H1 (cell line): Measurements from ENCODE around the gene LCLAT1. TPM values are rescaled to one million over a fixed set of nuclear protein-coding genes. Genes with fewer than 3 reads are reported as not detected.

Source experiments
- CEBPB ChIP-seq: IDR thresholded peaks from 2 replicates; pipeline ENCODE4 v1.6.1; 2012; ENCODE audit warnings: low read depth, low read length
- CREB1 ChIP-seq: IDR thresholded peaks from 2 replicates; pipeline ENCODE4 v1.6.1; 2012; ENCODE audit warnings: inconsistent platforms
- GTF2F1 ChIP-seq: IDR thresholded peaks from 2 replicates; pipeline ENCODE4 v1.6.1; 2012; ENCODE audit warnings: low read depth, low read length, improper control_type of control experiment, borderline replicate concordance
- HDAC6 ChIP-seq: IDR thresholded peaks from one replicate; pipeline ENCODE4 v1.7.1; 2012; ENCODE audit warnings: low read depth, mild to moderate bottlenecking, inconsistent platforms, low read length, moderate library complexity
- MAFK ChIP-seq: IDR thresholded peaks from 2 replicates; pipeline ENCODE4 v1.6.1; 2012; ENCODE audit warnings: low read depth, mild to moderate bottlenecking, improper control_type of control experiment, low read length
- PHF8 ChIP-seq: fragments of 200-600 bp; sonication (generic); conservative IDR thresholded peaks from 2 replicates; pipeline ENCODE4 v1.7.1; 2012; ENCODE audit warnings: low read depth, mild to moderate bottlenecking, inconsistent platforms, low read length, moderate library complexity
- RBBP5 ChIP-seq: IDR thresholded peaks from 2 replicates; pipeline ENCODE4 v1.7.1; 2012; ENCODE audit warnings: low read depth, mild to moderate bottlenecking, inconsistent platforms, low read length, moderate library complexity, borderline replicate concordance
- RFX5 ChIP-seq: IDR thresholded peaks from 2 replicates; pipeline ENCODE4 v1.6.1; 2011; ENCODE audit warnings: low read depth, low read length, improper control_type of control experiment, borderline replicate concordance
- TAF1 ChIP-seq: IDR thresholded peaks from 2 replicates; pipeline ENCODE4 v1.6.1; 2011; ENCODE audit warnings: mild to moderate bottlenecking, low read depth, low read length
- polyA plus RNA-seq, 7 experiments: library from polyadenylated mRNA; depleted of rRNA in 3 of 7; stranded (reverse) in 5 of 7; unstranded in 2 of 7; fragments of >200 nt in 5 of 7; fragments of 200-250 nt in 2 of 7; gene quantifications; 1 replicate in 5 of 7; 2 replicates in 1 of 7; 4 replicates in 1 of 7; pipeline versions ENCODE4 v1.2.1 to v1.2.3, GENCODE V29; 2011 to 2013; ENCODE audit warnings: missing spikeins in 2 of 7, mixed read lengths in 2 of 7
- total RNA-seq: library from RNA; stranded (reverse); fragmentation: NEBNext Ultra II Directional; extraction: Animal tissue kit (Norgen Biotek cat#: 25700); gene quantifications from 2 replicates; pipeline ENCODE4 v1.2.1, GENCODE V29; 2021
- TF ChIP-seq, protein P1 (sequence below): IDR thresholded peaks from 2 replicates; pipeline ENCODE4 v1.6.1; 2012; ENCODE audit warnings: low read length, inconsistent platforms

LCLAT1 gene
- total and polyA plus RNA-seq, 2 of the 8 experiments (the other 6 are each of a cell fraction or from before 2014, with no cell fraction given): 7.6 to 22.0 TPM

DNA sequence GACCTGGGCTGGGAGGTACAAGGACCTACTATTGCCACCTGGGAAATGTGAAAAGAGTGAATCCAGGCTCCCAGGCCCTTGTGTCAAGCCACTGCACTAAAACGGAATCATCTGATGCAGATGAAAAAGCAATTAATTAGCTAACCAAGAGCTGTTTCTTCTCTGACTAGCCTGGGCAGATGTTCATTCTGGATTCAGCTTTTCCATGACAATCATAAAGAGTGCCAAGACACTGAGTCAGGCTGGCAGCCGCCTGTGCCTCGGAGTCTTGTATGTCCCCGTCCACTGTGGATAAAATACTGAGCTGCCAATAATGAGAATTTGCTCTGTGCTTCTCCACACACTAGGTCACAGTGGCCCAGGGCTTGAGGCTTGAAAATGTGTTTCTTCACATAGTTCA lies 21.7 kb upstream of the LCLAT1 start (continued):
- TF ChIP-seq HDAC6 (no peak), PHF8 (no peak), CEBPB (no peak), RFX5 (no peak), RBBP5 (no peak), CREB1 (no peak), GTF2F1 (no peak), MAFK (no peak), TAF1 (no peak)
- TF ChIP-seq, protein P1, sequence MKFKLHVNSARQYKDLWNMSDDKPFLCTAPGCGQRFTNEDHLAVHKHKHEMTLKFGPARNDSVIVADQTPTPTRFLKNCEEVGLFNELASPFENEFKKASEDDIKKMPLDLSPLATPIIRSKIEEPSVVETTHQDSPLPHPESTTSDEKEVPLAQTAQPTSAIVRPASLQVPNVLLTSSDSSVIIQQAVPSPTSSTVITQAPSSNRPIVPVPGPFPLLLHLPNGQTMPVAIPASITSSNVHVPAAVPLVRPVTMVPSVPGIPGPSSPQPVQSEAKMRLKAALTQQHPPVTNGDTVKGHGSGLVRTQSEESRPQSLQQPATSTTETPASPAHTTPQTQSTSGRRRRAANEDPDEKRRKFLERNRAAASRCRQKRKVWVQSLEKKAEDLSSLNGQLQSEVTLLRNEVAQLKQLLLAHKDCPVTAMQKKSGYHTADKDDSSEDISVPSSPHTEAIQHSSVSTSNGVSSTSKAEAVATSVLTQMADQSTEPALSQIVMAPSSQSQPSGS: no peak
